IPS-20b (cell line): ENCODE data around the gene HMGXB3.

Experiments
- H3K27ac ChIP-seq: one replicate; pipeline ENCODE4 v1.5.1; 2013; ENCODE audit warnings: low read length
- H3K27me3 ChIP-seq: 2 replicates; pipeline ENCODE4 v1.6.1; 2013; ENCODE audit warnings: mild to moderate bottlenecking, low read length, inconsistent platforms; ENCODE audit not compliant: insufficient read depth
- H3K36me3 ChIP-seq: 2 replicates; pipeline ENCODE4 v1.6.1; 2013; ENCODE audit warnings: low read depth, mild to moderate bottlenecking, inconsistent platforms, low read length, moderate library complexity; ENCODE audit not compliant: insufficient read depth
- H3K4me1 ChIP-seq: 2 replicates; pipeline ENCODE4 v1.6.1; 2013; ENCODE audit warnings: mild to moderate bottlenecking, control low read depth, inconsistent platforms, low read length, moderate library complexity; ENCODE audit not compliant: insufficient read depth
- H3K4me3 ChIP-seq: 2 replicates; pipeline ENCODE4 v1.5.1; 2013; ENCODE audit warnings: mild to moderate bottlenecking, low read length, inconsistent platforms
- H3K9ac ChIP-seq: 2 replicates; pipeline ENCODE4 v1.6.1; 2013; ENCODE audit warnings: low read depth, mild to moderate bottlenecking, inconsistent platforms, low read length, moderate library complexity
- H3K9me3 ChIP-seq: 2 replicates; pipeline ENCODE4 v1.6.1; 2013; ENCODE audit warnings: mild to moderate bottlenecking, low read depth, low read length, inconsistent platforms; ENCODE audit not compliant: insufficient read depth

The HMGXB3 gene

GRCh38 chr5:150073677-150074076, 73.1 kb downstream of the HMGXB3 start:
- no peak overlapping the region for H3K9ac ChIP-seq
- H3K27me3 ChIP-seq, result peaks cover 7% of the 10 kb centered on the region; the same call in 1 of the 2 replicates
- H3K36me3 ChIP-seq, result no peaks in the 10 kb centered on the region
- H3K27ac ChIP-seq, result no peak overlapping the region
- H3K4me1 ChIP-seq, result no peaks in the 10 kb centered on the region
- H3K9me3 ChIP-seq, result no peaks in the 10 kb centered on the region
- H3K4me3 ChIP-seq, result no peak overlapping the region

GRCh38 chr5:150075233-150075632, 74.7 kb downstream of the HMGXB3 start:
- no peaks in the 10 kb centered on the region for H3K4me1 ChIP-seq
- H3K9ac ChIP-seq, result no peak overlapping the region
- H3K36me3 ChIP-seq, result no peaks in the 10 kb centered on the region
- H3K27ac ChIP-seq, result no peak overlapping the region
- no peak overlapping the region for H3K4me3 ChIP-seq
- no peaks in the 10 kb centered on the region for H3K9me3 ChIP-seq
- H3K27me3 ChIP-seq, result peaks cover 7% of the 10 kb centered on the region; the same call in 1 of the 2 replicates

GRCh38 chr5:150075806-150076205, 75.3 kb downstream of the HMGXB3 start:
- H3K36me3 ChIP-seq, result no peaks in the 10 kb centered on the region

GRCh38 chr5:150077060-150077459, 76.5 kb downstream of the HMGXB3 start:
- peaks cover 7% of the 10 kb centered on the region; the same call in 1 of the 2 replicates for H3K27me3 ChIP-seq
- H3K4me1 ChIP-seq, result peaks cover 6% of the 10 kb centered on the region; the same call in 1 of the 2 replicates
- no peaks in the 10 kb centered on the region for H3K9me3 ChIP-seq
- H3K4me3 ChIP-seq, result no peak overlapping the region
- no peaks in the 10 kb centered on the region for H3K36me3 ChIP-seq
- no peak overlapping the region for H3K27ac ChIP-seq
- H3K9ac ChIP-seq, result no peak overlapping the region

More at GRCh38 chr5:150075806-150076205, 75.3 kb downstream of the HMGXB3 start:
- H3K9ac ChIP-seq, result no peak overlapping the region
- H3K4me3 ChIP-seq, result no peak overlapping the region
- no peaks in the 10 kb centered on the region for H3K4me1 ChIP-seq
- H3K9me3 ChIP-seq, result no peaks in the 10 kb centered on the region
- no peak overlapping the region for H3K27ac ChIP-seq
- H3K27me3 ChIP-seq, result peaks cover 7% of the 10 kb centered on the region; the same call in 1 of the 2 replicates

GRCh38 chr5:150077996-150078801, 77.7 kb downstream of the HMGXB3 start:
- H3K4me1 ChIP-seq, result peaks cover 8% of the 10 kb centered on the region; the same call in 1 of the 2 replicates
- H3K27me3 ChIP-seq, result peaks cover 7% of the 10 kb centered on the region; the same call in 1 of the 2 replicates
- no peak overlapping the region for H3K4me3 ChIP-seq
- no peaks in the 10 kb centered on the region for H3K36me3 ChIP-seq
- H3K27ac ChIP-seq, result no peak overlapping the region
- no peak overlapping the region for H3K9ac ChIP-seq
- no peaks in the 10 kb centered on the region for H3K9me3 ChIP-seq

GRCh38 chr5:150078802-150079689, 78.5 kb downstream of the HMGXB3 start:
- peaks cover 7% of the 10 kb centered on the region; the same call in 1 of the 2 replicates for H3K27me3 ChIP-seq

GRCh38 chr5:150079909-150080461, 79.4 kb downstream of the HMGXB3 start:
- H3K4me3 ChIP-seq, result no peak overlapping the region
- no peak overlapping the region for H3K27ac ChIP-seq
- no peaks in the 10 kb centered on the region for H3K9me3 ChIP-seq
- H3K27me3 ChIP-seq, result peaks cover 7% of the 10 kb centered on the region; the same call in 1 of the 2 replicates
- peaks cover 8% of the 10 kb centered on the region; the same call in 1 of the 2 replicates for H3K4me1 ChIP-seq
- no peak overlapping the region for H3K9ac ChIP-seq
- no peaks in the 10 kb centered on the region for H3K36me3 ChIP-seq

More at GRCh38 chr5:150078802-150079689, 78.5 kb downstream of the HMGXB3 start:
- H3K9me3 ChIP-seq, result no peaks in the 10 kb centered on the region
- H3K4me1 ChIP-seq, result peaks cover 8% of the 10 kb centered on the region; the same call in 1 of the 2 replicates
- no peak overlapping the region for H3K9ac ChIP-seq
- H3K27ac ChIP-seq, result no peak overlapping the region
- H3K4me3 ChIP-seq, result no peak overlapping the region
- H3K36me3 ChIP-seq, result no peaks in the 10 kb centered on the region

- no peak overlapping the region for H3K9ac ChIP-seq
- no peaks in the 10 kb centered on the region for H3K9me3 ChIP-seq
- no peak overlapping the region for H3K27ac ChIP-seq
- peaks cover 5% of the 10 kb centered on the region; the same call in 1 of the 2 replicates for H3K27me3 ChIP-seq
- no peak overlapping the region for H3K4me3 ChIP-seq
- peaks cover 8% of the 10 kb centered on the region; the same call in 1 of the 2 replicates for H3K4me1 ChIP-seq
- no peaks in the 10 kb centered on the region for H3K36me3 ChIP-seq
Observed at GRCh38 chr5:150080696-150081435, 80.3 kb downstream of the HMGXB3 start.

GRCh38 chr5:150081541-150082283, 81.2 kb downstream of the HMGXB3 start:
- no peak overlapping the region for H3K9ac ChIP-seq
- H3K27me3 ChIP-seq, result no peaks in the 10 kb centered on the region; the same call in 1 of the 2 replicates
- peaks cover 8% of the 10 kb centered on the region; the same call in 1 of the 2 replicates for H3K4me1 ChIP-seq
- H3K9me3 ChIP-seq, result no peaks in the 10 kb centered on the region
- H3K4me3 ChIP-seq, result no peak overlapping the region
- no peak overlapping the region for H3K27ac ChIP-seq
- H3K36me3 ChIP-seq, result no peaks in the 10 kb centered on the region

- H3K36me3 ChIP-seq, result no peaks in the 10 kb centered on the region
- H3K9me3 ChIP-seq, result no peaks in the 10 kb centered on the region
- no peaks in the 10 kb centered on the region; the same call in 1 of the 2 replicates for H3K27me3 ChIP-seq
- H3K9ac ChIP-seq, result no peak overlapping the region
- no peak overlapping the region for H3K27ac ChIP-seq
- H3K4me3 ChIP-seq, result no peak overlapping the region
- peaks cover 8% of the 10 kb centered on the region; the same call in 1 of the 2 replicates for H3K4me1 ChIP-seq
Observed at GRCh38 chr5:150082374-150082773, 81.8 kb downstream of the HMGXB3 start.
